Left lobe of liver (tissue), 2 donors: ENCODE data around the gene CGNL1. TPM values are rescaled to one million over a fixed set of nuclear protein-coding genes. Genes with fewer than 3 reads are reported as not detected.

Experiments used
- ATAC-seq: fragments of 200-7000 bp; cut with Tn5 transposase; one replicate; pipeline ENCODE4 v1.9.1; 2020; ENCODE audit warnings: mild to moderate bottlenecking, moderate library complexity
- DNase-seq: peaks from one replicate; pipeline ENCODE4 v3.0.0-alpha.2; 2020; ENCODE audit warnings: low spot score
- total RNA-seq: library from RNA; stranded (reverse); gene quantifications from one replicate; pipeline ENCODE4 v1.2.1, GENCODE V29; 2021
- donor health status: DM: no; HTN: no; CAD: no; lungs with moderate emphysema.
- donor health status: DM: no; HTN: yes; CAD: no.

Gene CGNL1
- total RNA-seq, 1 donor from 2014 or later, result 42.9 TPM

- no peak for ATAC-seq
Measured at GRCh38 chr15:57540736-57541135, 164.4 kb downstream of the CGNL1 start.

GRCh38 chr15:57541271-57541670 lies 165.0 kb downstream of the CGNL1 start:
- ATAC-seq (peak; percentile 5), DNase-seq (no peak)

More at GRCh38 chr15:57540736-57541135, 164.4 kb downstream of the CGNL1 start:
- no peak for DNase-seq

GRCh38 chr15:57541805-57542504 lies 165.7 kb downstream of the CGNL1 start:
- peak; percentile 66 for ATAC-seq
- DNase-seq, result no peak

DNA sequence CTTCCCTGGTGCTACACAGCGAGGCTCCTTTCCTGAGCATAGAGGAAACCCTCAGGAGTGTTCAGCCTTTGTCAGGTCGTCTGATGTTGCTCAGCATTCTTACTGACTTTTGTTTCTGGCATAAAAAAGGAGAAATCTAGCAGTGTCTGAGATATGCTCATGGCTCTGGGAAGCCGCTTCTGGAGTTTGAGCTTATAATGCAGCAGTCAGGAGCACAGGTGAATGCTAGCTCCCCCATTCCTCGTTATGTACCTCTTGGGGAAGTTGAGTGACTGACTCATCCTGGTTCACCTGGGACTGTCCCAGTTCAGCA lies 166.2 kb downstream of the CGNL1 start:
- ATAC-seq (no peak), DNase-seq (no peak)

DNA sequence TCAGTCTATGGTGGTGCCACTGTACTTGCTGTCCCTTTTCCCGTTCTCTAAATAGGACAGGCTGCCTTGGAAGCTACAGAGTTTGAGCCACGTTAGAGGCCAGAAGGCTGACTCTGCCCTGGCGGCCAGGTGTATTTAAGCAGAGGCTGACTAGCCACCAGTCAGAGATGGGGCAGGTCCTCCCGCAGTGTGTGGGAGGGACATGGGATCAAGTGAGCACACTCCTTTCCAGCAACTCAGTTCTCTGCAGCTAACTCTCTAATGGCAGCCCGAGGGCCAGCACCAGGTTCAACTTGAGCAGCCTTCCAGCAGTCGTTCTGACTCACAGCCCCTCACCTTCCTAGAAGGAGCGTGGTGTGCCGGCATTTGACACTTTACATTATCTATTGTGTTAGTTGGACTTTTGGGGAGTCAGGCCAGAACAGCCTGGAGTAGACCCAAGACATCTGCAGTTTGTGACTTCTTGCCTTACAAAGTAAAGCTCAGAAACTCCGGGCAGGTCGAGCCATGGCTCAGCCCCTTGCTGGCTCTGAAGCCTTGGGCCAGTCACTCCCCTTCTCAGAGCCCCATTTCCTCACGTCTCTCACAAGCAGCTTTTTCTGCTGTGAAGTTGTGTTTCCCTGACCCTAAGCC lies 168.7 kb downstream of the CGNL1 start:
- no peak for DNase-seq
- ATAC-seq, result no peak

- no peak for ATAC-seq
- DNase-seq, result no peak
Measured at GRCh38 chr15:57545995-57546394, 169.7 kb downstream of the CGNL1 start.

DNA sequence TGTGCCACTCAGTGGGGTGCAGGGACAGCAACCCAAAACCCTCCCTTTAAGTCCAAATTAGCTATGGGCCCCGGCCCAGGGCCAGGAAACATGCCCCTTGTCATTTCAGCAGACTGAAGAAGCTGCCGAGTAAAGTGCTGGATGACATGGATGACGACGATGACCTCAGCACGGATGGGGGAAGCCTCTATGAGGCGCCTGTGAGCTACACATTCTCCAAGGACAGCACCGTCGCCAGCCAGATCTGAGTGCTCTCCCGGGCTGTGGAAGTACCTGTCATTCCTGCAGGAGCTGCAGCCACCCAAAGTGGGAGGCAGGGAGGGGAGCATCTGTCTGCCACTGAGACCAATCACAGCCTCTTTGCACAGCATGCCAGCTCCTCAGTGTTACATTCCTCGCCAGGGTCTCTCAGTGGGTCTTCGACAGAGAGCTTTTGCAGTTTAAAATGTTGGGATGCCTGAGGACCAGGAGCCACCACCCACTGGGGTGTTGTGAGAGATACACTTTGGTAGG lies 171.0 kb downstream of the CGNL1 start:
- ATAC-seq, result no peak
- DNase-seq, result no peak

- DNase-seq, result no peak
- ATAC-seq, result peak; percentile 70
Measured at GRCh38 chr15:57548351-57548750, 172.0 kb downstream of the CGNL1 start.

- ATAC-seq (no peak), DNase-seq (no peak)
Measured at GRCh38 chr15:57548835-57549234, 172.5 kb downstream of the CGNL1 start.

DNA sequence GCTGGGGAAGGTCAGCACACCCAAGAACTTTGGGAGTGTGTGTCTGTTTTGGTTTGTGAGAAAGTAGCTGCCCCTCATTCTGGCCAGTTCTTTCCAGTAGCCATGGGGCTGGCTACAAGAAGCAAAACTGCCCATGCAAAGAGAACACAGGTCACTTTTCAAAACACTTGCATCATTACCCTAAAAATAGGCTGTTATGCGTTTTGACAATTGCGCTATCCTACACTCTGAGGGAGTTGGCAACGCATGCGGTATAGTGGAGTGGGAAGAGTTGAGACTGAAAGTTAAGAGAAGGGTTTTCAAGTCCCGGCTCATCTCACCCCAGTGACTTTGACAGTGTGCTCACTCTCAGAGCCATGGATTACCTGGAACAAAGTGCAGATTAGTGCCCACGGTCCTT lies 173.6 kb downstream of the CGNL1 start:
- DNase-seq, result peak; percentile 28
- ATAC-seq, result no peak

DNA sequence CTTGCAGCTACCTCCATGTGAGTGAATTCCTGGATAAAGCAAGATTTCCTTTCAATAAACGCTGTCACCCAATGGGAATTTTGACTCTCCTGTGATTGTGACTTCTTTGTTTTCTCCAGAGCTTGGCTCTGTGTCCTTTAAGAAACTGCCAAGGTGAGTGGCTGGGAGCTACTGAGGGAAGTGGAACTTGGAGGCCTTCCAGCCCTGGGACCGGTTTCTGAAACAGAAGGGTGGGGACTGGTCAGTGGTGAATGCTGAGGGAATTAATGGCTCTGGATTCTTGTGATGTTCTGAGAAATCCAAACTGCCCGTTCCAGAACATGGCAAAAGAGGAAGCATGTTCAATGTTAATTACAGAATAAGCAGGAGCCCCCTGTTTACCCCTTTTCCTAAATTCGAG lies 174.3 kb downstream of the CGNL1 start:
- DNase-seq, result peak; percentile 44
- no peak for ATAC-seq

DNA sequence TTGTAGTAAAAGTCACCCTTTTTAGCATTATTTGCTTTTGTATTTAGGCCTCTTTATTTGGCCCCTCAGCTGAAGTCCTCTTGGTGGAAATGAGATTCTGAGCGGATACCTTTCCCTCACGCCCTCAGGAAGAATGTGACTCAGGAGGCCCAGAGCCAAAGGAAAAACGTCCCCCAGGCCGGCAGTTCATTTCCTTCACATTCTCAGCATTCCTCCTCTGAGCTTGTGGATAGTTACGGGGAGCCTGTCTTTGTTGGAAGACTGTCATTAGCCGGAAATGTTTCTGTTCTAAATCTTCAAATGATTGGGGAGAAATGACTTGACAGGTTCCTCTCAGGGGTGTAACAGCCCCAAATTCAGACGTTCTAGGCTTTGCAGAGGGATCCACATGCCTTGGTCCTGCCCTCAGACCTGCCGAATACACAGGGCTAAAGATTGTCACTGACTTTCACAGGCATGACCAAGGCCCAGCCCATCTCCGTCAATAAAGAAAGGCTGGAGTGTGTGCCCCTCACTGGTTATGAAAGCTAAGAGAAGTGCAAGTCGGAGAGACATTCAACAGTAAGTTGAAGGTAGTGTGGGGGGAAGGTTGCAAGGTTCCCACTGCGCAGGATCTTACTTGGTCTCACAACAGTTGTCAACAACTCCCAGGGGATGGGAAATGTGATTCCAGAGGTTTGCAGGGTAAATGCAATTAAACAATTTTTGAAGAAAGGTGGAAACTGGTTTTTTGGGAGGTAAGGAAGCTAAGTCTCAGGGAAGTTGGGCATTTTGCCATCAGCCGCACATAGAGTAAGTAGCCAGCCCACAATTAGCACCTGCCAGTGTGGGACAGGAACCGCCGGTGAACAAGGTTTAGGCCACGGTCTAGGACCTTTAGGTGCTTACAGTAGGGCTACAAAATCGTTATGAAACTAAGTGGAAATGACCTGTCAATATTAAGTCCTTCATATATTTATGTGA lies 175.7 kb downstream of the CGNL1 start:
- ATAC-seq (no peak), DNase-seq (peak; percentile 45)

- ATAC-seq (peak; percentile 4), DNase-seq (no peak)
Measured at GRCh38 chr15:57552678-57553334, 176.5 kb downstream of the CGNL1 start.

DNA sequence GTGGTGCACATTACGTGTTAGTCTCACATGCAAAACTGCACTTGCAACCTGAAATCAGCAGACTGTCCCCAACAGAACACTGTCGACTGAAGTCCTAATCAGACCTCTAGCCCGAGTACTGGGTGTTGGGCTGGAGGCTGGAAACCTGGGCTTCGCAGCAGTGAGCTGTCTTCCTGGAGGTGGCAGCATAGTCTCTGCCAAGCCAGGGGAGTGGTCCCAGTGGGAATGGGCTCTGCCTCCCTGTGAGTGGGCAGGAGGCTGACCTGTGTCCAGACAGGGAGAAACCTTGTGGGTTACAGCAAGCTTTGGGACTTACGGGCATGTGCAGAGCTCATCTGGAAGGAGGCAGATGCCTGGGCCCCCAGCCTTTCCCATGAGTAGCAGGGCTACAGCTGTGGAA lies 177.2 kb downstream of the CGNL1 start:
- DNase-seq (no peak), ATAC-seq (peak; percentile 32)

DNA sequence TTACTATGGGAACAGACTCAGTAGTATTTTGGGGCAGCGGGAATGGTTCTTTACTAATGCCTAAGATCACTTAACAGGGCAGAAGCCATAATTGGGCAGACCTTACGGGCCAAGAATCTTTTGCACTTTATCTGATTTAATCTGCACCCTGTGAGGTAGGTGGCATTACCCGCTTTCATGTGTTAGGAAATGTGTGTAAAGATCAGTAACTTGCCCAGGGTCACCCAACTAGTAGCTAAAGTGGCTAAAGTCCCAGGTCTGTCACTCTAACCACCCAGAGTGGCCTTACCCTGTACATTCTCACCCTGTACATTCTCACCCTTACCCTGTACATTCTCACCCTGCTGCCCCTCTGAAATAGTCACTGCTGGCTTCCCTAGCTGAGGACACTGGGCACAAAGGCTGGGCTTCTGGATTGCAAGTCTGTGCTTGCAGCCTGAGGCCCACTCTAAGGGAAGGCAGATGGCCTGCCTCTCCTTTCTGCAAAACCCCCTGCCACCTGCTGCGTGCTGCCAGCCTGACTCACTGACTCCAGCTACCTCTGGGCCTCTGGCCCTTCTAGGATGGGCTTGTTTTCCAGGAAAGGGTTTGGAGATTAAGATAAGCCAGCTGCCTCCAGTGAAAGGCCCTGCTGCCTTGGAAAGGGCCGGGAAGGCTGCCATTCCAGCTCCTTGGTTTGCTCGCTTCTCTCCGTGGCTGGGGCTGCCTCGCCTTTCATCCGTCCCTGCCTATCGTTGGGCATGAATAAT lies 177.9 kb downstream of the CGNL1 start:
- DNase-seq, result peak; percentile 64
- peak; percentile 75 for ATAC-seq

- ATAC-seq (peak; percentile 33), DNase-seq (no peak)
Measured at GRCh38 chr15:57554812-57555179, 178.5 kb downstream of the CGNL1 start.

- no peak for ATAC-seq
- no peak for DNase-seq
Measured at GRCh38 chr15:57555270-57555669, 179.0 kb downstream of the CGNL1 start.

DNA sequence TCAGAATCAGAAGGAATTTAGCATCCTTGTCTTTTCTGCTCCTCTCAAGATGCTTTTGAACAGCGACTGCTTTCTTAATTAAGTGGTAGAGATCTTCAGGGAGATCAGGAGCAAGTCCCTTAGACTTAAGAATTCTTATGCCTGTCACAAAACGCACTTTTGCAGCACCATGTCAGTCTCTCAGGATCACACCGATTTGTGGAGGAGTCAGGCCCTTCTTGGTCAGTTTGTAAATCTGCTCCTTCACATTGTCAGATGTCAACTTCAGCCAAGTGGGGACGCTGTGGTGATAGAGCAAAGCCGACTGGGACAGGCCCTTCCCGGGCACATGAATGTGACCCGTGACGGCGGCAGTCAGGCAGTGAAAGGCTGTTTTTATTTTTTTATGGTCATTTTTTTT lies 179.7 kb downstream of the CGNL1 start:
- ATAC-seq, result no peak
- DNase-seq, result no peak

DNA sequence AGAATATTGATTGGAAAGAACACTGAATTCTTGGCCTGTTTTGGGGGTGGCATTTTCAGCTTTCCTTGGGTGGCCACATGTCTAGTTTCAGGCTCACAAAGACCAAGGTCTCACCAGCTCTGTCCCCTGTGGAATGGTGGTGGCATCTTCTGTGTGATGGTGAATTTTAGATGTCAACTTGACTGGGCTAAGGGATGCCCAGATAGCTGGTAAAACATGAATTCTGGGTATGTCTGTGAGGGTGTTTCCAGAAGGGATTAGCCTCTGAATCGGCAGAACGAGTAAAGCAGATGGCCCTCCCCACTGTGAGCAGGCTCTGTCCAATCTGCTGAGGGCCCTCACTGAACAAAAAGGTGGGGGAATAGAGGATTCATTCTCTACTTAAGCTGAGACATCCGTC lies 181.0 kb downstream of the CGNL1 start:
- no peak for DNase-seq

DNA sequence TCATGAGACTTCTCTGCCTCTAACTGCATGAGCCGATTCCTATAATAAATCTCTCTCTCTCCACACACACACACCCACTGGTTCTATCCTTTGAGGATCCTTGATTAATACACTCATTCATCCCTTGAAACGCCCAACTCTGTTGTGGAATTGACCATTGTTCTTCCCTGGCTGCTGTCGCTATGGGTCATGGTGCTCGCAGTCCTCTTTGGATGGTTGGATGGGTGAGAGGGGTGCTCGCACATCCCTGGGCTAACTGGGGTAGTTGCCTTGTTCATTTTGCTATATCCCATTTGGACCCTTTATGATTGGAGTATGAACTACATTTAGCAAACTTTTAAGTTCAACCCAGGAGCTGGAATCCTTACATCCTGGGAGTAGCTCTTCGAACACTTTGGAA lies 181.5 kb downstream of the CGNL1 start:
- ATAC-seq, result no peak
- DNase-seq, result no peak

More for the DNA sequence above, 181.0 kb downstream of the CGNL1 start:
- no peak for ATAC-seq
